Stimulated activated CD4-positive, alpha-beta T cell treated with anti-CD3 and anti-CD28 coated beads, Interleukin-15, amount 100 ng/mL, for 1 hour (primary cell): ENCODE measurements around the gene C15orf62.
A peak's percentile ranks its signal among the peaks of the same experiment; 100 is the strongest.

ENCODE experiments used
- DNase-seq, 2 donors: peaks; one replicate each; pipeline ENCODE4 v3.0.0-alpha.2; 2020; ENCODE audit warnings: low read depth in 1 of 2, low spot score in 1 of 2

Gene C15orf62

DNA sequence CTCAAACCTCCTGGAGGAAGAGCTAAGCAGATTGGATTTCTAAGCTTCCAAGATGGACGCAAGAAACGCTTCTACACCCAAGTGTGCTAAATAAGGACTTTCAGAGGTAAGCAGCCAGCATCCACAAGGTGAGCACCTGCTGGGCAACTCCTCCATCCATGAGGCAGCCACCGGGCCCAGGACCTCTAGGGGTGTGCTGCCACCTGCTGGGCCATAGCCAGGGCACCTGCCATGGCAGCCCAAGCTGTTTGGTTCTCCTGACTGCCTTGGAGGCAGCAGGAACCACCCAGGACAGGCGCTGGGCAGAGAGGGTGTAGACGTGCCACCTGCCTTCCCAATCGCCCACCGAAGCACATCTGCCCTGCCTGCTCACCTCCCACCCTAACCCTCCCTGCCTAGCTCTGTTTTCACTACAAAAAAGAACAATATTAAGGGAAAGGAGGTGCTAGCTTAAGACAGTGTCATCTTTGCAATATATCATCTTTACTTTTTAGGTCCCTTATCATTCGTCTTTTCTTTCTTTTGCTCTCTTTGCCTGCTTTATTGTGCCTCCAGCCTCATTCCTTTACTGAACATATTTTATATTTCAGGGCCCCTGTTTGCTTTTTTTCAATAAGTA lies 12.9 kb downstream of the C15orf62 start:
- peak; percentile 65 to 71 for DNase-seq

DNA sequence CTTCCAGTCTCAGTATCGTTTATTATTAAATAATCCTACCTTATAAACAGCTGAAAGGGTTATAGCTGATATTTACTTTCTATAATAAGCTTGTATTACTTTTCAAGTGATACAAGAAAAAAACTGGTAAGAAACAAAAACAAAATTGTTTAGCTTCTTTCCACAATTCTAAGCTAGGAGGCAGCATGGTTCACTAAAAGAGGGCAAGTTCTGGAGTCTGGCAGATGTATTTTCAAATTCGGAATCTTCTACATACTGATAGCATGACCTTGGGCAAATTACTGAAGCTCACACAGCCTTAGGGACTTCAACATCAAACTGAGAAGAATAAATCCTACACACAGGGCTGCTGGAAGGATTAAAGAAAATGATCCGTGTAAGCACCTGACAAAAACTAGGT lies 15.4 kb downstream of the C15orf62 start:
- no peak for DNase-seq

DNA sequence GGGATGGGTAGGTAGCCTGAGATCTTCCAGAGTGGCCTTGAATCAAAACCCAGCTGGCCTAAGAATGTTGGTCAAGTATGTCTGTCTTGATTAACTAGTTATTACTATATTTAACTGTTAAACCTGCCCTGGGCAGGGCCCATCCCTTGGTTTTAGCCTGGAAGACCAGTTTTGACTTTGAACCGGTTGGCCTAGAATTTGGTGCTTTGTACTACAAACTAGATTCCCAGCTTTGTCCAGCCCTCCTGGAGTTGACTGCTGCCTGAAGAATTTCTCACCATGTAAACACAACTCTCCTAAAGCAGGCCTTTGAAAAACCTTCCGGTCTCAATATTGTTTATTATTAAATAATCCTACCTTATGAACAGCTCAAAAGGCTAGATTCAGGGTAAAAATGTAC lies 16.0 kb downstream of the C15orf62 start:
- DNase-seq: no peak

DNA sequence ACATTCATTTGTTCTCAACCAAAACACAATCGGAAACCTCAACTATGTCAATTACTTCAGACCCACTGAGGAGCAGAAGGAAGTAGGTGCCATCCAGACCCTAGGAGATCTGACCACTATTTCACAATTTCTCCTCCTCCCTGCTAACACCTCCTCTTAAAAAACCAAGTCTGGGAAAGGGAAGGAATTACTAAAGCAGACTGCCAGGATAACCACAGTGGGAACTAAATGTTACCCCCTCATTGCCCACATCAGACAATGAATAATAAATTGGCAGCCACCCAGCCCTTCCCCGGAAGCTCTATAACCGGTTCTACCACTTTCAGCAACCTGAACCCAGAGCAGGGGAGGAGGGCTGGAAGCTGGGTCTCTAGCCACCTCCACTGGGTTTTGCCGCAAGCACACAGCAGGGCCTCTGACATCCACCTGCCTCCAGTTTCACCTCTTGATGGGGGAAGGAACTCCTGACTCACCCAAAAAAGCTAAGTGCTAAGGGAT lies 17.6 kb downstream of the C15orf62 start:
- peak in 1 of 2 donors; percentile 33 for DNase-seq

DNA sequence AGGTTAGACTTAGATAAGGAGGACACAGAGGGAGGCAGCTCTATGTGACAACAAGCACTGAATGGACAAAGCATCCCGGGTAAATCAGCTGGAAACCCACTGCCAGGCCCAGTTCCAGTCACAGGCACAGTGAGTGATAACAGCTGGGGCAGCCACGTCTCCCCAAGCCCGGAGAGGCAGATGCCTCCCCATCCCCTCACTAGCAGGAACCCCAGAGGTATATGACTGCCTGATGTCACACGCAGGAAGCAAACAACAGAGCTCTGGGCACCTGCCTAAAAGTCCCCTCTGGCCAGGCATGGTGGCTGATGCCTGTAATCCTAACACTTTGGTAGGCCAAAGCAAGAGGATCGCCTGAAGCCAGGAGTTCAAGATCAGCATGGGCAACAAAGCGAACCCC lies 18.2 kb downstream of the C15orf62 start:
- DNase-seq: no peak

DNA sequence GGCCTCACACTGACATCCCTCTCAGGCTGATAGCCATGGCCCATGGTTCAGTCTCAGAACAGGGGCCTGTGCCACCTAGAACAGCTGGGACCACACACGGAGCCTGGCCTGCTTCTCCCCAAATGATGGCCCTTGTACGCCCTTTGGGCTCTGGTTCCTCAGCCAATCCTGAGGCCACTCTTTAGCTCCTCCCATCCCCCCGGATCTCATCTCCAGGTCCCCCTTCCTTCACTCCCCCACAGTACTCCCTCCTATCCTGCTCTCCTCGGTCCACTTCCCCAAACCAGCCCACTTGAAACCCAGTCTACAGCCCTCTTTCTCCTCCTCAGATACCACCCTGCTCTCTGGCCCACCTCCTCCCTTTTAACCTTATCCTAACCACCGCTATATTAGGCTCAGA lies 19.3 kb downstream of the C15orf62 start:
- no peak for DNase-seq

DNA sequence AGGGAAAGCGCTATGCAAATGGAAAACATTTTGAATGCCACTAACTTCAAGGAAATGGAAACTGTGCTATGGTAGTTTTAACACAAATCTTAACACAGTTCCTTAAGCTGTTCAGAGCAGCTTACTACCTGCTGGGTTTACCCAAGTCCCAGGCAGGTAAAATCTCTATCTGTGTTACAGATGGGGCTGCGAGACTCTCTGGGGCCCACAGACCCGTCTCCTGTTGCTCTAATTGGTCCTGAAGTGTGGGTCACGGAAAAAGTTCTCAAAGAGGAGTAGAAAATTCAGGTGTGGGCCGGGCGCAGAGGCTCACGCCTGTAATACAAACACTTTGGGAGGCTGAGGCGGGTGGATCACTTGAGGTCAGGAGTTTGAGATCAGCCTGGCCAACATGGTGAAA lies 20.2 kb downstream of the C15orf62 start:
- DNase-seq: no peak

DNA sequence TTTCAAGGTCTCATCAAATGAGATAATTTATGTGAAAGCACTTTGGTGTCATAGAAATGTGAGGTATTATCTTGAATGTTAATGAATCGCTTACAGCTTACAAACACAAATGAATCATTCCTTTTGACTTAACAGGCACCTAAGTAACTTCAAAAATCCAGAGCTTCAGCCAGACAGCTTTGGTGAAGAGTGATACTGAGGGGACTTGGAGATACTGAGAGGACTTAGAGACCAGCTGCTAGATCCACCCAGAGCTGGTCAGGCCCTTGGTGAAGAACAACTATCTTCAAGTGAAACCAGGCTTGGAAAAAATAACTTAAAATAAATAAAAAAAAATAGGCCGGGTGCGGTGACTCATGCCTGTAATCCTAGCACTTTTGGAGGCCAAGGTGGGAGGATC lies 20.9 kb downstream of the C15orf62 start:
- no peak for DNase-seq

DNA sequence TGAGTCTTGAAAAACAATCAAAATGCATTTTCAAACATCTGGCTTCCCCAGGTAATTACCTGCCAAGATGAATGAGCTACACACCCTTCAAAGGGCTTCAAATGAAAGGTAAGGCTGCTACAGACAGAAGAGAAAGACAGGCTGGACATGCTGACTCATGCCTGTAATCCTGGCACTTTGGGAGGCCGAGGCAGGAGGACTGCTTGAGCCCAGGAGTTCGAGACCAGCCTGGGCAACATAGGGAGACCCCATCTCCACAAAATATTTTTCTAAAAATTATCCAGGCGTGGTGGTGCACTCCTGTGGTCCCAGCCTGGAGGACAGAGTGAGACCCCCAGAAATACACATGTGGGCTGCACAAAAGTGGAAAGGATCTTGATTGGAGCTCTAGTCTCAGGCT lies 22.6 kb downstream of the C15orf62 start:
- DNase-seq: no peak

DNA sequence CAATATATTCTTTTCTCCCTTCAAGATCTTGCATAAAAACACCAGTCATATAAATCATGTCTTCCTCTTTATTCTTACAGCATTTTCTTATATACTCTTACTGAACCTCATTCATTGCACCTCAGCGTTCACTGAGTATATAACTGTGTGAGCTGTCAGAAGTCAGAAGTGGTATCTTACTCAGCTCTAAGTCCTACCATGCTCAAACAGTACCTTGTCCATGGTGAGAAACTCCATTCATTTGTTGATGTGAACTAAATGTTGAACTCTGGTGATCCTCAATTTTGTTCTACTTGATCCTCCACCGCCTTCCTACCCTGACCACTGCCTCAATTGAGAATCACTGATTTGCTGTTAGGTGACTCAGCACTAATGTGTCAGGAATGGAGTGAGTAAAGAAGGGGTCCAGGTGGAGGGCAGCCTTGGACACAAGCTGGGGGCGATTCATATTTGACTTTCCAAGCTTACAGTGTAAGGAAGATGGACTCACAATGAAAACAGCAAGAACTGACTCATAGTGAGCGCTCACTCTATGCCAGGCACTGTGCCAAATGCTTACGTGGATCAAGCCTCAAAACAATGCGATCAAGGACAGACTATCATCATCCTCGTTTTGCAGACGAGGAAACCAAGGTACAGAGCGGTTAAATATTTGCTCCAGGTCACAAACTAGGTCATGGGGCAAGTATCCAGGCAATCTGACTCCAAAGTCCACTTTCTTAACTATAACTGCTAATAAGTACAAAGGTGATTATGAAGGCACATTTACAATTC lies 23.6 kb downstream of the C15orf62 start:
- no peak for DNase-seq

DNA sequence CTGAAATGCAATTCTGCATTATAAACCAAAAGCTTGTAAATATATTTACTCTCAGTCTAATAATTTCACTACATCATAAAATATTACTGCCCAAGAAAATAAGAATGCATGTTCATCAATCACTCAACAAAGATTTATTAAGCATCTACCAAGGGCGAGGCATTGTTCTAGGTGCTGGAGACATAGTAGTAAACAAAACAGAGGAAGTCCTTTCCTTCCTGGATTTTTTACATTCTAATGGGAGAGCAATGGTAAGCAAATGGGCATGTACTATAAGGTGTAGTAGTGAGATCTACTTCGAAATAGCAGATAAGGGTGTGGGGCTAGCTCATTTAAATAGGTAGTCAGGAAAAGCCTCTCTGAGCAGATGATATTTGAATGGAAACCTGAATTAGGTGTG lies 26.3 kb downstream of the C15orf62 start:
- DNase-seq: no peak

DNA sequence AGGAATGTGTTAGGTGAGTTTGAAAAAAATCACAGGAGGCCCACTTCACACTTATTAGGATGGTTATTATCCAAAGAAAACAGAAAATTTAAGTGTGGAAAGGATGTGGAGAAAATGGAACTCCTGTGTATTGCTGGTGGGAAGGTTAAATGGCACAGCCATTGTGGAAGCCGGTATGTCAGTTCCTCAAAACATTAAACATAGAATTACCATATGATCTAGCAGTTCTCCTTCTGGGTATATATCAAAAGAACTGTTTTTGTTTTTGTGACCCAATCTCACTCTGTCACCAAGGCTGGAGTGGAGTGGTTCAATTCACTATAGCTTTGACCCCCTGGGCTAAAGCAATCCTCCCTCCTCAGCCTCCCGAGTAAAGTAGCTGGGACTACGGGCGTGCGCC lies 26.7 kb downstream of the C15orf62 start:
- DNase-seq: no peak

DNA sequence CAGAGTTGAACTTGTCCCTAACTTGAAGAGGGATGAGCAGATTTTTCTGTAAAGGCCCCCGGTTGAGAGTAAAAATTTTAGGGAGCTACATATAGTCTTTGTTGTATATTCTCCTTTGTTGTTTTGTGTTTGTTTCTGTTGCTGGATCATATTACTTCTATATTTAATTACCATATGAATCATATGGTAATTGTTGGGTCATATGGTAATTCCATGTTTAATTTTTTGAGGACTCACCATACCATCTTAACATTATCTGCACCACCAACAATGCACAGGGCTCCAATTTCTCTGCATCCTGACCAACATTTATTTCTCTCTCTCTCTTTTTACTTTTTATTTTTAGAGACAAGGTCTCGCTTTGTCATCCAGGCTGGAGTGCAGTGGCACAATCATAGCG lies 29.7 kb downstream of the C15orf62 start:
- no peak for DNase-seq

DNA sequence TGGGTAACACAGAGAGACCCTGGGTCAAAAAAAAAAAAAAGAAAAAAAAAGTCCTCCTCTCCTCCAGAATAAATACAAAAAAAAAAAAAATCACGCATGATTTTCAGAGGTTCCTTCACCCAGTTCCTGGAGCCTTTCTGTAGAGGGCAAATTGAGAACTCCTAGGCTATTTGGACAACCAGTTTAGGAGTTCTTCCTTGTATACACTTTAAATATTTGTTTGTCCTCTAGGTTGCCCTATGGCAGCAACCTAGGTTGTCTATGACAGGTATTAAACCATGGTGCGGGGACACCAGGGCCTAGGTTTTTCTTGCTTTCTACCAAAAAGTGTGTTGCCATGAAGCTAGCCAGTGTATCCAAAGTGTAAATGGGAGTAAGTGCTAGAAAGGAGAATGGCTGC lies 33.3 kb downstream of the C15orf62 start:
- no peak for DNase-seq

DNA sequence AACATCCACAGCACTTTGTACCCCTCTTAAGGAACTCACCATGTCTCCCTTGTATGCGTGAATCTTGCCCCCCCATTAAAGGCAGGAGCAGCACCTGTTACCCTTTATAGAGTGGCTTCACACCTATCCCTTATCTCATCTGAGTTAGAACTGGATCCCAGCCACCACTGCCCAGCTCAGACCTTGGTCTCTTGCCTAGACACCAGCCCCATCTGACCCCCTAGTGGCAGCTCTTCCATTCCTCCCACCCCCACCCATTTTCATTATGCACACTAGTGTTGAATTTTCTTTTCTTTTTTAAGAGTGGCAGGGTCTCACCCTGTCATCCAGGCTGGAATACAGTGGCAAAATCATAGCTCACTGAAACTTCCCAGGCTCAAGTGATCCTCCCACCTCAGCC lies 33.9 kb downstream of the C15orf62 start:
- DNase-seq: no peak

DNA sequence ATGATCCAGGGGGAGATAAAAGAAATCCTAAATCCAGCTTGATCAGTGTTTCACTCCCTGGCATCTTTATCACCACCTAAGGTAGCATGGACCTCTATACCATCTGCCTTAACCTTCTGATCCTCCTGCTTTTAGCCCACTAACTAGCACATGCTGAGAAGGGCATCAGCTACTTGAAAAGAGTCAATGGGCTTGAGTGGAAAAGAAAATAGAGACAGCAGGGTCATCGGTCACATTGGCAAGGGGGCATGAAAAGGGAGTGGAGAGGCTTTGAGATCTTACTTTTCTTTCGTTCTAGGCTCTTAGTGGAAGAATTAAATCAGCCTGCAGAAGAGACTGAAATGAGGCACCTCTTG lies 36.9 kb downstream of the C15orf62 start:
- DNase-seq: no peak

DNA sequence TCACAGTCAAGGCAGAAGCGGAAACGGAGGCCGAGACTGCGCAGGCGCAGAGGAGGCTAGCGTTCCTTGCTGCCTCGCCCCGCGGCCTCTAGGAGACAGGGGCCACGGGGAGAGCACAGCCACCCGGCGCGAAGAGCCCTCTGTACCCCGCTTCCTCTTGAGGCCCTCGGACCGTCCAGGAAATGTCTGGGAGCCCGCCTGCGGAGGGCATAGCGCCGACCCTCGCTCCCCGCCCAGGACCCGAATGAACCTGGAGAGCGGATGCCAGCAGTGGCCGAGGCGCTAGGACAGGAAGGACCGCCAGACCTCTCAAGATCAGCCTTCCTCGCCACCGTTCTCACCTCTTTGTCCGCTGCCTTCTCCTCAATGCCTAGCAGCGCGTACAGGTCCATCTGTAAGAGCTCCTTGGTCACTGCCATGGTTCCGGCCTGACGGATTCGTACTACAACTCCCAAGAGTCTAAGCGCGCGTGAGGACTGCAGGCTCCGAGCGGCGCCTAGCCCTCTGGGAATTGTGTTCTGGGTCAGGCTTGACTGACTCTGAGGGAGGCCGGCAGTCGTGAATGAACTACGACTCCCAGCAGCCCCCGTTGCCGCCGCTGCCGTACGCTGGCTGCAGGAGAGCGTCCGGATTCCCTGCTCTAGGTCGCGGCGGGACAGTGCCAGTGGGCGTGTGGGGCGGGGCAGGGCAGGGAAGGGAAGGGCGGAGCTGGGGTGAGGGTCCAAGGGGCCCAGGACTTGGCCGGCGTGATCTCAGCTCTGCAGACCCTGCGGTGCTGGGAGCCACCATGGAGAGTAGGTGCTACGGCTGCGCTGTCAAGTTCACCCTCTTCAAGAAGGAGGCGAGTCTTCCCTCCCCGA lies 37.5 kb downstream of the C15orf62 start, which contains the start of the genes DNAJC17 and ZFYVE19:
Gene DNAJC17 (minus strand): TSS at position 446 of the 860 bp plus-strand sequence. CDS start 27 bp downstream, at position 419.
Gene ZFYVE19 (plus strand): TSS at position 62 of the 860 bp plus-strand sequence. CDS start 501 bp downstream, at position 563.
- peak; percentile 85 to 93 for DNase-seq

DNA sequence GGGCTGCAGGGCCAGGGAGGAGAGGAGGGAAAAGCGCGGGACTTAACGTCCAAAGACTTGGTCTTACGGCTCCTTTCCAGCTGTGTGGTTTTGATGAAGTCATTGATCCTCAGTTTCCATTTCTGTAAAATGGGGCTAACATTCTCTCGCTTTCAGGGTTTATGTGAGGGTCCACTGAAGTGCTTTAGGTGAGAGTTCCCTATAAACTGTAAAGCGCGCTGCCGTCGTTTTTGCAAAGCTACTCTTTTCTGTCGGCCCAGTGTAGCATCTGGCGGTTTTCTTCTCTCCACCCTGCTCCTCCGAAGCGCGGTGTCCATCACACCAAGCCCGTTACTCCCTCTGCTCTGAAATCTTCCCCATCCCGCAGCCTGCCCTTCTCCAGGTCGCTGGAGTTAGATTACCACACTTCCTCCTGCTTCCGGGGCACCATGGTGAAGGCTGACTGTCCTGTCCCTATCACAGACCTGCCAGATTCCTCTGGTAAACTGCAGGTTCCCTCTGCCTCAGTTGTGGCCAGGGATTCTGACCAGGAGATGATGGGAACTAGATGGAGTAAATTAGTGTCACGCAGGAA lies 38.2 kb downstream of the C15orf62 start:
- no peak for DNase-seq

DNA sequence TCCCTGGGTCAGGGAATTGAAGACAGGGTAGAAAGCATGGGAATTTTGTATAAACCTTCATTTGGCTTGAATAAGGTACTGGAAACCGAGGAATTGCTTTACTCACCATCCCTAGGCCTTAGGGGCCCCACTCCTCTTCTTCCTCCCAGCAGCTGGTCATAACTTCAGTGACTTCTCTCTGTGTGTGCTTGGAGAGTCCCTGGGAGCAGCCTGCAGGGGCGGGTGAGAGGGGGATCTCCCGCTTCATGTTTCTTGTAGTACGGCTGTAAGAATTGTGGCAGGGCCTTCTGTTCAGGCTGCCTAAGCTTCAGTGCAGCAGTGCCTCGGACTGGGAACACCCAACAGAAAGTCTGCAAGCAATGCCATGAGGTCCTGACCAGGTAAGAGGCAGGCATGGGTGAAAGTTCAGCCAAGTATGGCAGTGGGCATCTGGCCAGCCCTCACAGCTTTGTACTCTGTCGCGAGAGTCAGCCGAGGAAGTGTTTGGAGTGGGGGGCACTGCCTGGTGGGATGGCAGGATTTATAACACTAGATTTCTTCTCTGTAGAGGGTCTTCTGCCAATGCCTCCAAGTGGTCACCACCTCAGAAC lies 39.2 kb downstream of the C15orf62 start:
- no peak for DNase-seq

DNA sequence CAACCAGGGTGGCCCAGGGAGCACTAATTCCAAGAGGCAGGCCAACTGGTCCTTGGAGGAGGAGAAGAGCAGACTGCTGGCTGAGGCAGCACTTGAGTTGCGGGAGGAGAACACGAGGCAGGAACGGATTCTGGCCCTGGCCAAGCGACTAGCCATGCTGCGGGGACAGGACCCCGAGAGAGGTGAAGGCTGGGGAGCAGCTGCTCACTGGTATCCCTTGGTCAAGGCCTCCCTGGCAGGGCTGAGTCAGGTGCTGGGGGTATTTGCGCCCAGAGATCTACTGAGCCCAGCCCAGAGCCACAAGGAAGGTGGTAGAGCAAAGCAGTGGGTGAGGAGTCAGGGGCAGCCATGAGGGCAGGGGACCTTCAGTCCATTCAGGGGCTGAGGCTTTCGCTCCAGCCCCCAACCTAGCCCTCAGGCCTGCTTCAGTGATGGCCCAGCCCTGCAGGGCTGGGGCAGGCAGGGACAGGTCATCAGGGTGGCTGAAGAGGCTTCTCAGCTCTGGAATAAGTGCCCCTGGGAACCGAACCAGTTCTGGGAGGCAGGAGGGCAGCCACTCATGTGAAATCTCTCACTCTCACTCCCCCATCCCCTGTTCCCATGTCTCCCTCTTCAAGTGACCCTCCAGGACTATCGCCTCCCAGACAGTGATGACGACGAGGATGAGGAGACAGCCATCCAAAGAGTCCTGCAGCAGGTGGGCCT lies 43.1 kb downstream of the C15orf62 start:
- no peak for DNase-seq
